ENCODE results near the gene TP53BP1.
A peak's percentile ranks its signal among the peaks of the same experiment; 100 is the strongest.

The TP53BP1 gene

GRCh38 chr15:43513550-43513949 lies 20.6 kb upstream of the TP53BP1 start:
- H3K4me3 ChIP-seq (ENCODE audit: low read length): no peak overlapping the region
- DNase-seq (ENCODE audit: low read depth): no peak
- TF ChIP-seq, protein P1, sequence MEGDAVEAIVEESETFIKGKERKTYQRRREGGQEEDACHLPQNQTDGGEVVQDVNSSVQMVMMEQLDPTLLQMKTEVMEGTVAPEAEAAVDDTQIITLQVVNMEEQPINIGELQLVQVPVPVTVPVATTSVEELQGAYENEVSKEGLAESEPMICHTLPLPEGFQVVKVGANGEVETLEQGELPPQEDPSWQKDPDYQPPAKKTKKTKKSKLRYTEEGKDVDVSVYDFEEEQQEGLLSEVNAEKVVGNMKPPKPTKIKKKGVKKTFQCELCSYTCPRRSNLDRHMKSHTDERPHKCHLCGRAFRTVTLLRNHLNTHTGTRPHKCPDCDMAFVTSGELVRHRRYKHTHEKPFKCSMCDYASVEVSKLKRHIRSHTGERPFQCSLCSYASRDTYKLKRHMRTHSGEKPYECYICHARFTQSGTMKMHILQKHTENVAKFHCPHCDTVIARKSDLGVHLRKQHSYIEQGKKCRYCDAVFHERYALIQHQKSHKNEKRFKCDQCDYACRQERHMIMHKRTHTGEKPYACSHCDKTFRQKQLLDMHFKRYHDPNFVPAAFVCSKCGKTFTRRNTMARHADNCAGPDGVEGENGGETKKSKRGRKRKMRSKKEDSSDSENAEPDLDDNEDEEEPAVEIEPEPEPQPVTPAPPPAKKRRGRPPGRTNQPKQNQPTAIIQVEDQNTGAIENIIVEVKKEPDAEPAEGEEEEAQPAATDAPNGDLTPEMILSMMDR (IDR thresholded peaks at IDR 0.05; ENCODE audit: insufficient read depth, low read depth, low read length, missing control alignments): no peak

DNA sequence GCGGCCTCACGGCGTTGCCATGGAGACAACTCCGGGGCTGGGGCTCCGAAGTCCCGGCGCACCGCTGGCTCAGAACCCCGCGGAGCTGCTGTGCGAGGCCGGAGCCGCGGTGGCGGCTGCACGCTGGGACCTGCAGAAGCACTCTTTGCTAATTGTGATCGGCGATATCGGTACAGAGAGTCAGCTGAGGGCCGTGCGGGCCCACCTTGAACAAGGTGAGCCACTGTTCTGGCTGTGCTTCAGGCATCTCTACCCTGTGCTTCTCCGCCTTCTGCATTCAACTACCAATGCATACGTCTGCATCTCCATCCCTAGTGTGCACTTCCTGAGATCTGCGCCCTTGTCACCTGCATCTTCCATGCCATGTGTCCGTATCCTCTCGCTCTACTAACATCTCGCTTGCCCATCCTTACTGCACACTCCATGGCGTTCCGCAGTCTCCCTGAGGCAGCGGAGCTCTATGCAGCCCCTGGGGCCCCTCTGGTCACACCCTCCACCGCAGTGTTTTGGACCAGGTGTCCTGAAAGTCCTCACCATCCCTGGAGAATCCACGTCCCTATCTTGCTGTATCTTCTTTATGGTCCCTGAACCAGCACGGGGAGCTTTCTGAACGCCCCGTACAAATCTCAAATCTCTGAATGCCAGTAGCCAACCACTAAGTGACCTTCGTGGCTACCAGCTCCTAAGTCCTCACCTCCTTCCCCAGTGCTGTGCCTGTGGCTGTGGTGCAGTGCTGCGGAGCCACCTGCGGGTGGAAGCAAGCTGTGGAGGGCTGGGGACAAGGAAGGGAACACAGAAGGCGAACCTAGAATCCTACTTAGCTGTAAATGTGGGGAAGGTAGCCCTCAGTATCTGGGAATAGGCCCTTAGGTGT lies 18.3 kb upstream of the TP53BP1 start:
- TF ChIP-seq, protein P1 (IDR thresholded peaks at IDR 0.05; ENCODE audit: insufficient read depth, low read depth, low read length, missing control alignments): peak; percentile 35
- peak overlapping the region; percentile 62 for H3K4me3 ChIP-seq (ENCODE audit: low read length)
- DNase-seq (ENCODE audit: low read depth): peak; percentile 29

GRCh38 chr15:43510200-43511011 lies 17.4 kb upstream of the TP53BP1 start:
- peak overlapping the region; percentile 62 for H3K4me3 ChIP-seq (ENCODE audit: low read length)
- TF ChIP-seq, protein P1 (IDR thresholded peaks at IDR 0.05; ENCODE audit: insufficient read depth, low read depth, low read length, missing control alignments): no peak
- peak; percentile 97 for DNase-seq (ENCODE audit: low read depth)

- peak overlapping the region; percentile 62 for H3K4me3 ChIP-seq (ENCODE audit: low read length)
- DNase-seq (ENCODE audit: low read depth): no peak
- TF ChIP-seq, protein P1 (IDR thresholded peaks at IDR 0.05; ENCODE audit: insufficient read depth, low read depth, low read length, missing control alignments): no peak
Observed at GRCh38 chr15:43509660-43510199, 16.8 kb upstream of the TP53BP1 start.

DNA sequence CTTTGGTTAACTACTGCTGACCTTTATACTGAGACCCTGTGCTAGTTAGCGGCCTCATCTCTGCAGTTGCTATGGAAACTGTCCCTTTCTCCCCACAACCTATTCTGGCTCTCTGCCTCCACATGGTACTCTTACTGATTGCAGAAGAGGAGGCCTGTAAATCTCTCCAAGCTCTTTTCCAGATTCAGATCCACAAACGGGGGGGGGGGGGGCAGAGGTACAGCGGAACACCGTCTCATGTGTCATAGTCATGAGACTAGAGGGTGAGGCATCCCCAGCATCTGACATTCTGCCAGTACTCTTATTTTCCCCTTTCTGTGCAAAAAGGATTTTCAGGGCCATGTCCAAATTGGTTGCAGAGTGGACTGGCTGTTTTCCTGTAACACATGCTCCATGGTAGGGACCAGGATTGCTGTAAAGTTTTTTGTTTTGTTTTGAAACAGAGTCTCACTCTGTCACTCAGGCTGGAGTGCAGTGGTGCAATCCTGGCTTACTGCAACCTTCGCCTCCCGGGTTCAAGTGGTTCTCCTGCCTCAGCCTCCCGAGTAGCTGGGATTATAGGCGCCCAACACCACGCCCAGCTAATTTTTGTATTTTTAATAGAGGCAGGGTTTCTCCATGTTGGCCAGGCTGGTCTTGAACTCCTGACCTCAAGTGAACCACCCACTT lies 16.2 kb upstream of the TP53BP1 start:
- TF ChIP-seq, protein P1 (IDR thresholded peaks at IDR 0.05; ENCODE audit: insufficient read depth, low read depth, low read length, missing control alignments): no peak
- no peak overlapping the region for H3K4me3 ChIP-seq (ENCODE audit: low read length)
- no peak for DNase-seq (ENCODE audit: low read depth)

- H3K4me3 ChIP-seq (ENCODE audit: low read length): no peak overlapping the region
- DNase-seq (ENCODE audit: low read depth): no peak
- TF ChIP-seq, protein P1 (IDR thresholded peaks at IDR 0.05; ENCODE audit: insufficient read depth, low read depth, low read length, missing control alignments): no peak
Observed at GRCh38 chr15:43508421-43508820, 15.5 kb upstream of the TP53BP1 start.
